Activated naive CD4-positive, alpha-beta T cell treated with anti-CD3 and anti-CD28 coated beads, Interleukin-2, amount 10 ng/mL, durations not matched to agents 7 days and 5 days (primary cell): Measurements from ENCODE around the gene DIAPH1.

Experiments used
- CTCF ChIA-PET: fragments of 350-600 bp; sonication (Branson Sonifier 250); formaldehyde crosslinking; loops from one replicate; lab custom pipeline; 2021; ENCODE audit warnings: antibody characterized with exemption; lab: Charles Lee
- DNase-seq: peaks from one replicate; pipeline ENCODE4 v3.0.0-alpha.2; 2020
- H3K27ac Mint-ChIP-seq: one replicate; pipeline ENCODE4 v1.8.0; 2021; ENCODE audit warnings: mild to moderate bottlenecking, moderate library complexity, mixed read lengths
- H3K27me3 Mint-ChIP-seq: one replicate; pipeline ENCODE4 v1.8.0; 2021; ENCODE audit warnings: mild to moderate bottlenecking, mixed read lengths
- H3K36me3 Mint-ChIP-seq: one replicate; pipeline ENCODE4 v1.8.0; 2021; ENCODE audit warnings: mixed read lengths
- H3K4me1 Mint-ChIP-seq: one replicate; pipeline ENCODE4 v1.8.0; 2021; ENCODE audit warnings: mixed read lengths
- H3K4me3 Mint-ChIP-seq: one replicate; pipeline ENCODE4 v1.8.0; 2021; ENCODE audit warnings: mild to moderate bottlenecking, moderate library complexity, mixed read lengths
- H3K9me3 Mint-ChIP-seq: one replicate; pipeline ENCODE4 v1.8.0; 2021; ENCODE audit warnings: mixed read lengths

Gene DIAPH1

GRCh38 chr5:141597814-141598213 lies 21.0 kb downstream of the DIAPH1 start:
- Mint-ChIP-seq H3K9me3 (no peaks in the 10 kb centered on the region), H3K36me3 (peaks cover 30% of the 10 kb centered on the region), H3K27me3 (no peaks in the 10 kb centered on the region), H3K4me1 (peaks cover 77% of the 10 kb centered on the region), H3K4me3 (no peak overlapping the region), H3K27ac (peak overlapping the region; percentile 46)
- CTCF ChIA-PET = interaction anchor here (0.6 to 4.5 kb wide), 7 partner anchors 10 to 40 kb away, joined by 3 to 32 read pairs (median 6); partner anchors contain the start of genes DIAPH1, HDAC3 and RELL2
- no peak for DNase-seq

- H3K27me3 Mint-ChIP-seq = no peaks in the 10 kb centered on the region
- no peak overlapping the region for H3K4me3 Mint-ChIP-seq
- DNase-seq = no peak
- no peaks in the 10 kb centered on the region for H3K9me3 Mint-ChIP-seq
- CTCF ChIA-PET = interaction anchor here (1.3 to 4.5 kb wide), 5 partner anchors 17 to 40 kb away, joined by 4 to 32 read pairs (median 7); partner anchors contain the start of genes DIAPH1, HDAC3 and RELL2
- peak overlapping the region; percentile 46 for H3K27ac Mint-ChIP-seq
- H3K4me1 Mint-ChIP-seq = peaks cover 77% of the 10 kb centered on the region
- peaks cover 27% of the 10 kb centered on the region for H3K36me3 Mint-ChIP-seq
These were observed 21.4 kb downstream of the DIAPH1 start for GRCh38 chr5:141597394-141597793.

- no peak for DNase-seq
- CTCF ChIA-PET = interaction anchor here (1.3 to 4.5 kb wide), 5 partner anchors 17 to 41 kb away, joined by 4 to 32 read pairs (median 7); partner anchors contain the start of genes DIAPH1, HDAC3 and RELL2
- Mint-ChIP-seq H3K36me3 (peaks cover 26% of the 10 kb centered on the region), H3K27ac (peak overlapping the region; percentile 3), H3K4me3 (no peak overlapping the region), H3K9me3 (no peaks in the 10 kb centered on the region), H3K27me3 (no peaks in the 10 kb centered on the region), H3K4me1 (peaks cover 76% of the 10 kb centered on the region)
These were observed 21.9 kb downstream of the DIAPH1 start for GRCh38 chr5:141596867-141597266.

- no peaks in the 10 kb centered on the region for H3K27me3 Mint-ChIP-seq
- peaks cover 37% of the 10 kb centered on the region for H3K36me3 Mint-ChIP-seq
- peaks cover 26% of the 10 kb centered on the region for H3K4me1 Mint-ChIP-seq
- no peak overlapping the region for H3K27ac Mint-ChIP-seq
- DNase-seq = no peak
- no peaks in the 10 kb centered on the region for H3K9me3 Mint-ChIP-seq
- CTCF ChIA-PET = interaction anchor here (0.6 to 6.4 kb wide), 3 partner anchors 15 to 315 kb away, joined by 3 to 236 read pairs (median 3); partner anchors contain the start of gene DIAPH1
- H3K4me3 Mint-ChIP-seq = no peak overlapping the region
These were observed 28.7 kb downstream of the DIAPH1 start for GRCh38 chr5:141590127-141590526.

GRCh38 chr5:141586246-141586645 lies 32.6 kb downstream of the DIAPH1 start:
- Mint-ChIP-seq H3K4me3 (no peak overlapping the region), H3K27ac (no peak overlapping the region), H3K4me1 (peaks cover 6% of the 10 kb centered on the region), H3K36me3 (peaks cover 52% of the 10 kb centered on the region), H3K9me3 (no peaks in the 10 kb centered on the region), H3K27me3 (no peaks in the 10 kb centered on the region)
- no peak for DNase-seq
- CTCF ChIA-PET = interaction anchor here (2.9 kb wide), 1 partner anchor 33 kb away, joined by 12 read pairs; the partner anchor contains the start of gene DIAPH1

- Mint-ChIP-seq H3K9me3 (no peaks in the 10 kb centered on the region), H3K4me3 (no peak overlapping the region), H3K4me1 (peaks cover under 1% of the 10 kb centered on the region), H3K27me3 (no peaks in the 10 kb centered on the region), H3K27ac (no peak overlapping the region), H3K36me3 (peaks cover 53% of the 10 kb centered on the region)
- CTCF ChIA-PET = interaction anchor here (0.9 to 2.9 kb wide), 2 partner anchors 34 to 45 kb away, joined by 3 to 12 read pairs; partner anchors contain the start of gene DIAPH1
- no peak for DNase-seq
These were observed 33.2 kb downstream of the DIAPH1 start for GRCh38 chr5:141585594-141585993.

GRCh38 chr5:141574122-141574510 lies 44.7 kb downstream of the DIAPH1 start:
- Mint-ChIP-seq H3K9me3 (no peaks in the 10 kb centered on the region), H3K4me3 (no peak overlapping the region), H3K4me1 (no peaks in the 10 kb centered on the region), H3K27ac (no peak overlapping the region), H3K36me3 (peaks cover 72% of the 10 kb centered on the region), H3K27me3 (no peaks in the 10 kb centered on the region)
- CTCF ChIA-PET = interaction anchor here (1.1 to 3.1 kb wide), 2 partner anchors 10 to 46 kb away, joined by 4 to 12 read pairs; no protein-coding TSS in a partner anchor
- DNase-seq = no peak

DNA sequence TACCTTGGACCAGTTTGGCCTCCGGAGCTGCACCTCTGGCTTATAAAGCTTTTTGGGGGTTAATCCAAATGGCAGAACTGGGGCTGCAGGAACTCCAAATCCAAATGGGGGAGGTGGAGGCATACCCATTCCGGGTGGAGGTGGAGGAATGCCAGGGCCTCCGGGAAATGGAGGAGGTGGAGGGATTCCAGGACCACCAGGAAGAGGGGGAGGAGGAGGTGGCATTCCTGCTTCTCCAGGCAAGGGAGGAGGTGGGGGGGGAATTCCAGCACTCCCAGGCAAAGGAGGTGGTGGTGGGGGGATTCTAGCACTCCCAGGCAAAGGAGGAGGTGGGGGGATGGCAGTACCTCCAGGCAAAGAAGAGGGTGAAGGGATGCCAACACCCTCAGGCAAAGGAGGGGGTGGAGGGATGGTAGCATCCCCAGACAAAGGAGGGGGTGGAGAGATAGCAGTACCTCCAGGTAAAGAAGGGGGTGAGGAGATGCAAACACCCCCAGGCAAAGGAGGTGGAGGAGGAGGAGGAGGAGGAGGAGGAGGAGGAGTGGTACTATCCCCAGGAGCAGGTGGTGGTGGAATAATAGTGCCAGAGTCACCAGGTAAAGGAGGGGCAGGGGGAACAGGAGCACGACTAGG lies 45.2 kb downstream of the DIAPH1 start:
- Mint-ChIP-seq H3K36me3 (peaks cover 67% of the 10 kb centered on the region), H3K4me3 (no peak overlapping the region), H3K4me1 (no peaks in the 10 kb centered on the region)

GRCh38 chr5:141570655-141571054 lies 48.1 kb downstream of the DIAPH1 start:
- Mint-ChIP-seq H3K4me1 (peaks cover 7% of the 10 kb centered on the region), H3K27me3 (no peaks in the 10 kb centered on the region), H3K9me3 (no peaks in the 10 kb centered on the region), H3K36me3 (peaks cover 57% of the 10 kb centered on the region), H3K4me3 (no peak overlapping the region), H3K27ac (no peak overlapping the region)
- no peak for DNase-seq
- CTCF ChIA-PET = interaction anchor here (0.6 to 1.3 kb wide), 4 partner anchors 12 to 132 kb away, joined by 3 to 4 read pairs (median 3); partner anchors contain the start of gene DIAPH1

More for the DNA sequence above, 45.2 kb downstream of the DIAPH1 start:
- no peaks in the 10 kb centered on the region for H3K9me3 Mint-ChIP-seq
- no peak for DNase-seq
- H3K27ac Mint-ChIP-seq = no peak overlapping the region
- CTCF ChIA-PET = interaction anchor here (1.4 to 3.1 kb wide), 3 partner anchors 9 to 18 kb away, joined by 5 to 12 read pairs (median 7); no protein-coding TSS in a partner anchor
- H3K27me3 Mint-ChIP-seq = no peaks in the 10 kb centered on the region

- H3K27ac Mint-ChIP-seq = no peak overlapping the region
- no peak overlapping the region for H3K4me3 Mint-ChIP-seq
- no peak for DNase-seq
- peaks cover 69% of the 10 kb centered on the region for H3K36me3 Mint-ChIP-seq
- CTCF ChIA-PET = interaction anchor here (0.7 to 4.1 kb wide), 23 partner anchors 10 to 243 kb away, joined by 3 to 39 read pairs (median 4); partner anchors contain the start of genes DIAPH1, PCDHGA10, PCDHGA12 and PCDHGA2
- no peaks in the 10 kb centered on the region for H3K27me3 Mint-ChIP-seq
- no peaks in the 10 kb centered on the region for H3K9me3 Mint-ChIP-seq
- H3K4me1 Mint-ChIP-seq = peaks cover 18% of the 10 kb centered on the region
These were observed 51.2 kb downstream of the DIAPH1 start for GRCh38 chr5:141567513-141568117.

DNA sequence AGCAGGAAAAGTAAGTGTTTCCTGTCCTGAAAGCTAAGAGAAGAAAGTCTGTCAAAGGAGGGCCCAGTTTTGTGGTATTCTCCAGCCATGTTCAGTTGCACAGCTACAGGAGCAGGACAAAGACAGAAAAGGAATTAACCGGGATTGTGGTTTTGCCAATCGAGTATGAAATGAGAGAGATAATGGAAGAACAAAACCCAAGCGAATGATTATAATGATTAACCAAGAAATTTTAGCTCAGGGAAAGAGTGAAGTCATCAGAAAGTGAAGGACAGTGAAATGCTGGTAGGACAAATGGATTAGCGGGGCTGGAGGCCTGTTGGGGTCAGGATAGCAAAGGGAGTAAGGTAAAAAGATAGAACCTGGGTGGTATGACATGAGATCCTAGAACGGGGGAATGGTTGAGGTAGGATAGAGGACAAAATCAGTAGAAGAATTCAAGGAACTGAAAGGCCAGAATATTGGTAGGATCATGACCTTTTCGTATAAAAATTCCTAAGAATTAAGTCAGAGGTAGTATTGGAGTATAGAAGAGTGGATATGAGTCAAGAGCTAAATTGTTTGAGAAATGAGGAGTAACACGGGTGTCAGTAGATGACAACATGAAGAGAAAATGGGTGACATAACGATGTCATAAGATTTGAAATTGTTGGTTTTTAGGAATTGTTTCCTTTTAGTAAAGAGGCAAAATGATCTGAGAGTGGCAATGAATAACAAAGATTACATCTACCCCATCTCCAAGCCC lies 52.8 kb downstream of the DIAPH1 start:
- peaks cover 18% of the 10 kb centered on the region for H3K4me1 Mint-ChIP-seq
- CTCF ChIA-PET = interaction anchor here (0.8 to 4.1 kb wide), 7 partner anchors 8 to 153 kb away, joined by 3 to 39 read pairs (median 5); partner anchors contain the start of gene PCDHGA10
- H3K36me3 Mint-ChIP-seq = peaks cover 69% of the 10 kb centered on the region
- no peaks in the 10 kb centered on the region for H3K27me3 Mint-ChIP-seq
- H3K27ac Mint-ChIP-seq = peak overlapping the region; percentile 63
- no peaks in the 10 kb centered on the region for H3K9me3 Mint-ChIP-seq
- DNase-seq = no peak
- no peak overlapping the region for H3K4me3 Mint-ChIP-seq

DNA sequence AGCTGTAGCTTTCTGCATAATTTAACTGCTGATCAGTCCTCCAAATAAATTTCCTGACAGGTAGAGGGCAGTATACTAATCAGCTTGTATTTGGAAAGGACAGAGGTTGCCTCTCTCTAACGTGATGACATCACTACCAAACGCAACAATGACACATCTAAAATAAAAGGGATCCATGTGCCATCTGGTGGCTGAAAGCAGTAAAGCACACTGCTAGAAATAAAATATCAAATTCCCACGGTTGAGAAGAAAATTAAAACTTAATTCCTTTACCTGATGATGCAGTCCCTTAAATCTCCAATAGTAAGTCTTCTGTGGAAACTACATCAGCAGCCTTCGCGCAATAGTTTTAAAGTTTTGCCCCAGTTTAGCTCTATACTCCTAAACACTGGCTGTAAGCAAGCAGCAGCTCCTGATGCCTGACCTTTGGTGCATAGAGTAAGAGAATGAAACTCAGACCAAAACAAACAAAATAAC lies 54.5 kb downstream of the DIAPH1 start:
- peaks cover 70% of the 10 kb centered on the region for H3K36me3 Mint-ChIP-seq
- H3K27ac Mint-ChIP-seq = peak overlapping the region; percentile 74
- no peaks in the 10 kb centered on the region for H3K27me3 Mint-ChIP-seq
- H3K4me3 Mint-ChIP-seq = no peak overlapping the region
- DNase-seq = peak; percentile 73
- peaks cover 18% of the 10 kb centered on the region for H3K4me1 Mint-ChIP-seq
- CTCF ChIA-PET = interaction anchor here (0.5 to 2.2 kb wide), 50 partner anchors 8 to 400 kb away, joined by 3 to 14 read pairs (median 5); partner anchors contain the start of genes DIAPH1, PCDHGA10, PCDHGA11 and PCDHGA12
- no peaks in the 10 kb centered on the region for H3K9me3 Mint-ChIP-seq

DNA sequence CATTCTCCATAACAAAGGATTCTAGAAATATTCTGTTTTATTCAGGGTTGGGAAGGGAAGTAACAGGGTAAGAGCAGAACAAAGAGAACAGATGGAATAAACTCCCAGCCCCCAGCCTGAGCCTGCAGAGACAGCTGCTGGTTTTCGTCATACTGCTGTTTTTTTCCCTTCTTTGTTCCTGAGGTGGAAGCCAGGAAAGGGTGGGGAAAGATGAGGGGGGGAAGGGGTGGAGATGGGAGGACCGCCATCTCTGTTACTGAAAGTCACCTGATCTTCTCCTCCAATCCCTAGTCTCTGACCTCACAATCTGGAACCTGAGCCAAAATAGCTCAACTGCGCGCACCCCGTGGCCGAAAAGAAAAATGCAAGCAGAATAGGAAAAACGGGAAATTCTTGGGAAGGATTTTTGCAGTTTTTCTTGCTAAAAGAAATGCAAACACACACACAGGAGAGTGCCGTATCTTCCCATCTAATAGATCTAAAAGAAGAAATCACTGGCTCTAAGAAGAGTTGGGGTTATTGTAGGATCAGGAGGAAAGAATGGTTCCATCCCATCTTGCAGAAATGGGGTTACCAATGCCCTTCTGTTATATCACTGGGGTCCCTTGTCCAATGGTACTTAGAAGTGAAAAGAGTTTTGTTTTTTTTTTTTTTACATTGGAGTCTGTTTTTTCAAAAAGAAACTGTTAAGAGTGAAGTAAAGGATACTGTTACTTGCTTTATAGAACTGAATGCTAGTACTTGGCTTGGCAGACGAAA lies 57.9 kb downstream of the DIAPH1 start:
- peaks cover 79% of the 10 kb centered on the region for H3K36me3 Mint-ChIP-seq
- H3K9me3 Mint-ChIP-seq = no peaks in the 10 kb centered on the region
- H3K4me3 Mint-ChIP-seq = no peak overlapping the region
- no peak overlapping the region for H3K27ac Mint-ChIP-seq
- CTCF ChIA-PET = no interaction called here
- DNase-seq = no peak
- no peaks in the 10 kb centered on the region for H3K27me3 Mint-ChIP-seq
- peaks cover 28% of the 10 kb centered on the region for H3K4me1 Mint-ChIP-seq
